Hematopoietic multipotent progenitor cell treated with erythropoietin and hydrocortisone succinate and interleukin-3 and kit ligand, for 8 days (in vitro differentiated cells): ENCODE data around the gene CCDC34.
A peak's percentile ranks its signal among the peaks of the same experiment; 100 is the strongest.

ENCODE experiments used
- DNase-seq: peaks from one replicate; pipeline ENCODE4 v3.0.0-alpha.2; 2015

The CCDC34 gene

GRCh38 chr11:27362749-27363575 lies at the start of gene CCDC34:
Gene CCDC34 (minus strand): TSS chr11:27363215. CDS start chr11:27363194, 21 bp downstream.
- DNase-seq: peak; percentile 93

GRCh38 chr11:27412192-27412691 lies 49.2 kb upstream of the CCDC34 start:
- DNase-seq: peak; percentile 43

- DNase-seq: no peak
Observed at GRCh38 chr11:27411328-27411727, 48.3 kb upstream of the CCDC34 start.

GRCh38 chr11:27410272-27410671 lies 47.3 kb upstream of the CCDC34 start:
- no peak for DNase-seq

GRCh38 chr11:27409742-27410141 lies 46.7 kb upstream of the CCDC34 start:
- DNase-seq: no peak

- DNase-seq: no peak
Observed at GRCh38 chr11:27409049-27409448, 46.0 kb upstream of the CCDC34 start.

GRCh38 chr11:27408246-27408800 lies 45.3 kb upstream of the CCDC34 start:
- no peak for DNase-seq

- DNase-seq: peak; percentile 66
Observed at GRCh38 chr11:27406498-27407354, 43.7 kb upstream of the CCDC34 start.

- DNase-seq: no peak
Observed at GRCh38 chr11:27405134-27405533, 42.1 kb upstream of the CCDC34 start.

- DNase-seq: no peak
Observed at GRCh38 chr11:27404427-27404826, 41.4 kb upstream of the CCDC34 start.

- no peak for DNase-seq
Observed at GRCh38 chr11:27403195-27403594, 40.2 kb upstream of the CCDC34 start.

GRCh38 chr11:27402450-27402849 lies 39.4 kb upstream of the CCDC34 start:
- no peak for DNase-seq

GRCh38 chr11:27401833-27402316 lies 38.9 kb upstream of the CCDC34 start:
- no peak for DNase-seq

- no peak for DNase-seq
Observed at GRCh38 chr11:27401280-27401832, 38.3 kb upstream of the CCDC34 start.

GRCh38 chr11:27398400-27398770 lies 35.4 kb upstream of the CCDC34 start:
- no peak for DNase-seq

- DNase-seq: no peak
Observed at GRCh38 chr11:27397624-27398399, 34.8 kb upstream of the CCDC34 start.

GRCh38 chr11:27396259-27396839 lies 33.3 kb upstream of the CCDC34 start:
- no peak for DNase-seq

GRCh38 chr11:27395556-27396258 lies 32.7 kb upstream of the CCDC34 start:
- DNase-seq: no peak

GRCh38 chr11:27394781-27395228 lies 31.8 kb upstream of the CCDC34 start:
- no peak for DNase-seq

GRCh38 chr11:27392278-27393114 lies 29.5 kb upstream of the CCDC34 start:
- peak; percentile 72 for DNase-seq
